Neuronal stem cell (in vitro differentiated cells): ENCODE measurements around the gene AKAP11.

ENCODE experiments used
- DNase-seq: peaks from one replicate; pipeline ENCODE4 v3.0.0-alpha.2; 2013; ENCODE audit warnings: low spot score
- H2AFZ ChIP-seq: one replicate; pipeline ENCODE4 v1.6.1; 2013; ENCODE audit warnings: mild to moderate bottlenecking, low read length, inconsistent platforms
- H2AK5ac ChIP-seq: 2 replicates; pipeline ENCODE4 v1.6.1; 2013; ENCODE audit warnings: low read depth, mild to moderate bottlenecking, inconsistent platforms, low read length, moderate library complexity, mixed read lengths
- H2BK120ac ChIP-seq: 2 replicates; pipeline ENCODE4 v1.6.1; 2013; ENCODE audit warnings: low read depth, mild to moderate bottlenecking, inconsistent platforms, low read length, moderate library complexity, mixed read lengths
- H2BK12ac ChIP-seq: one replicate; pipeline ENCODE4 v1.6.1; 2013; ENCODE audit warnings: low read length, inconsistent platforms
- H2BK15ac ChIP-seq: 2 replicates; pipeline ENCODE4 v1.6.1; 2013; ENCODE audit warnings: mild to moderate bottlenecking, low read length, inconsistent platforms, mixed read lengths
- H2BK5ac ChIP-seq: one replicate; pipeline ENCODE4 v1.6.1; 2013; ENCODE audit warnings: inconsistent platforms, mild to moderate bottlenecking, low read length, moderate library complexity
- H3K14ac ChIP-seq: one replicate; pipeline ENCODE4 v1.6.1; 2013; ENCODE audit warnings: low read length, inconsistent platforms
- H3K18ac ChIP-seq: 2 replicates; pipeline ENCODE4 v1.6.1; 2013; ENCODE audit warnings: low read length, inconsistent platforms
- H3K23ac ChIP-seq: 2 replicates; pipeline ENCODE4 v1.6.1; 2013; ENCODE audit warnings: low read depth, mild to moderate bottlenecking, mixed read lengths, low read length, inconsistent platforms; ENCODE audit not compliant: poor library complexity
- H3K27ac ChIP-seq: replicated peaks from 3 replicates; pipeline ENCODE4 v1.5.1; 2013; ENCODE audit warnings: low read length, inconsistent platforms
- H3K27me3 ChIP-seq, 3 experiments: 2 replicates each; pipeline ENCODE4 v1.6.1; 2013; ENCODE audit warnings: low read length in 3 of 3, mild to moderate bottlenecking in 2 of 3, inconsistent platforms in 1 of 3, low read depth in 1 of 3, mixed read lengths in 1 of 3, moderate library complexity in 1 of 3; ENCODE audit not compliant: control insufficient read depth in 3 of 3, insufficient read depth in 3 of 3
- H3K36me3 ChIP-seq, 2 donors: replicated peaks in 1 of 2; 2 replicates each; pipeline ENCODE4 v1.6.1; 2013; ENCODE audit warnings: low read length in 2 of 2; ENCODE audit not compliant: control insufficient read depth in 2 of 2, insufficient read depth in 2 of 2
- H3K4ac ChIP-seq: 2 replicates; pipeline ENCODE4 v1.6.1; 2013; ENCODE audit warnings: inconsistent platforms, mild to moderate bottlenecking, low read length, moderate library complexity
- H3K4me1 ChIP-seq, 2 donors: 1 replicate in 1 of 2; 2 replicates in 1 of 2; pipeline ENCODE4 v1.6.1; 2013; ENCODE audit warnings: low read length in 2 of 2, low read depth in 1 of 2; ENCODE audit not compliant: control insufficient read depth in 2 of 2, insufficient read depth in 1 of 2
- H3K4me2 ChIP-seq: one replicate; pipeline ENCODE4 v1.6.1; 2013; ENCODE audit warnings: mild to moderate bottlenecking, low read length, inconsistent platforms; ENCODE audit not compliant: insufficient read depth, poor library complexity, severe bottlenecking
- H3K4me3 ChIP-seq, 2 donors: 2 replicates each; pipeline ENCODE4 v1.5.1; 2013; ENCODE audit warnings: low read length in 2 of 2, mild to moderate bottlenecking in 2 of 2, inconsistent platforms in 1 of 2, moderate library complexity in 1 of 2
- H3K79me1 ChIP-seq: one replicate; pipeline ENCODE4 v1.6.1; 2013; ENCODE audit warnings: low read depth, mild to moderate bottlenecking, inconsistent platforms, low read length, moderate library complexity
- H3K9ac ChIP-seq: one replicate; pipeline ENCODE4 v1.6.1; 2013; ENCODE audit warnings: mild to moderate bottlenecking, low read depth, low read length, inconsistent platforms; ENCODE audit not compliant: poor library complexity
- H3K9me3 ChIP-seq, 2 donors: replicated peaks in 1 of 2; 2 replicates each; pipeline versions ENCODE3 to v1.6.1; 2013; ENCODE audit warnings: low read length in 2 of 2, mild to moderate bottlenecking in 2 of 2, inconsistent platforms in 1 of 2, low read depth in 1 of 2, mixed read lengths in 1 of 2, moderate library complexity in 1 of 2; ENCODE audit not compliant: control insufficient read depth in 2 of 2, insufficient read depth in 1 of 2
- H4K8ac ChIP-seq: one replicate; pipeline ENCODE4 v1.6.1; 2013; ENCODE audit warnings: low read depth, mild to moderate bottlenecking, inconsistent platforms, low read length, moderate library complexity
- H4K91ac ChIP-seq: one replicate; pipeline ENCODE4 v1.6.1; 2013; ENCODE audit warnings: low read length, low read depth, mild to moderate bottlenecking, inconsistent platforms; ENCODE audit not compliant: poor library complexity
- WGBS, 2 donors: extraction: QIAGEN DNeasy Blood & Tissue Kit; methylation state at CpG; one replicate each; pipeline ENCODE4 v1.1.7; 2013; ENCODE audit warnings: missing lambda C conversion rate in 2 of 2, mixed read lengths in 1 of 2; ENCODE audit not compliant: insufficient read length in 2 of 2, insufficient replicate concordance in 1 of 2; ENCODE audit errors: extremely low coverage in 2 of 2; 5-methylcytosine and 5-hydroxymethylcytosine counted together

The AKAP11 gene

DNA sequence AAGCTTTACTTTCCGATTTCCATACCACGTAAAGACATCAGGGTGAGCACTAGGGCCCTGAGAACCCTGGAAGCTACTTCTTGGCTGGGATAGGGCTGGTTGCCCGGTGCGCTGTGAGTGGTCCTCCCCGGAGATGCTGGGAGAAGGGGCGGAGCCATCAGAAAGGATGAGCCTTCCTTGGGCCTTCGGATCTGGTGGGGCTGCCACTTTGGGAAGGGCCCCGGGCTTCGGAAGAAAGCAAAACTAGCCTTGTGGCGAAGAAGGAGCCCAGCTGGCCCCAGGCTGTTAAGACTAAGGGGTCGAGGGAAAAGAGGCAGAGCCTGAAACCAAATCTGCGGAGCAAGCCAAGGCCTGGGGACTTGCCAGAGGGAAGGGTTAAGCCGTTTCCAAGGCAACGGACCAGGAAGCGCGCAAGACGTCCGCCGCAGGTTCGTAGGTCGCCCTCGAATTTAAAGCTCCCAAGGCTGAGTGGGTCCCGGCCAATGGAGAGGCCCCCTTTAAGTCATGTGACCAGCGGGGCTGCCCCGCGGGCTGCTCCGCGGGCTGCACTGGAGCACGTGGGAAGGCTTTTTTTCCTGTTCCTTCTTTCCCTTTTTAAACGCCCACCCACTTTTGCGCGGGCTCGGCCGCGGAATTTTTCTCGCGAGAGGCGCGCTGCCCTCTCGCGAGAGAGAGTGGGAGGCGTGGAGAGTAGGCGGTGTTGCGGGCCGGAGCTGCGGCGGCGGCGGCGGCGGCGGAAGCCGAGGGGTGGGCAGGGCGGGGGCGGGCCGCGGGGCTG is 426 bp upstream of the AKAP11 start:
- H3K14ac ChIP-seq: no peak overlapping the region
- no peak overlapping the region for H3K4ac ChIP-seq
- H3K23ac ChIP-seq: no peak overlapping the region
- H2AFZ ChIP-seq: peak overlapping the region; percentile 96
- peak overlapping the region; percentile 80 for H3K18ac ChIP-seq
- H3K27ac ChIP-seq: peak overlapping the region; percentile 89
- no peak overlapping the region for H4K8ac ChIP-seq
- no peaks in the 10 kb centered on the region for H3K79me1 ChIP-seq
- peak overlapping the region; percentile 15 for H2BK5ac ChIP-seq
- DNase-seq: peak; percentile 95
- H3K4me2 ChIP-seq: peak overlapping the region; percentile 52
- no peak overlapping the region for H3K9ac ChIP-seq
- WGBS, 2 donors: no CpG with 5 or more reads among the region's 57 CpGs
- H4K91ac ChIP-seq: no peak overlapping the region
- no peak overlapping the region for H2BK12ac ChIP-seq
- H3K4me1 ChIP-seq: peaks cover 5% of the 10 kb centered on the region in 2 donors
- H2BK120ac ChIP-seq: no peak overlapping the region
- H3K4me3 ChIP-seq: peak overlapping the region; percentile 62 to 80
- no peak overlapping the region for H2BK15ac ChIP-seq
- no peaks in the 10 kb centered on the region for H3K27me3 ChIP-seq
- peaks cover 4 to 7% of the 10 kb centered on the region in 2 donors for H3K9me3 ChIP-seq
- no peaks in the 10 kb centered on the region for H3K36me3 ChIP-seq
- no peak overlapping the region for H2AK5ac ChIP-seq

GRCh38 chr13:42272804-42273175 is 838 bp downstream of the AKAP11 start:
- no peaks in the 10 kb centered on the region for H3K79me1 ChIP-seq
- H4K91ac ChIP-seq: no peak overlapping the region
- H2BK12ac ChIP-seq: no peak overlapping the region
- H3K36me3 ChIP-seq: no peaks in the 10 kb centered on the region
- H3K9ac ChIP-seq: no peak overlapping the region
- WGBS, 2 donors: no CpG with 5 or more reads among the region's 4 CpGs
- peak overlapping the region; percentile 79 for H3K4me2 ChIP-seq
- no peak overlapping the region for H2AK5ac ChIP-seq
- H3K18ac ChIP-seq: no peak overlapping the region
- peaks cover 5% of the 10 kb centered on the region in 2 donors for H3K4me1 ChIP-seq
- no peak overlapping the region for H4K8ac ChIP-seq
- H2BK120ac ChIP-seq: no peak overlapping the region
- no peak overlapping the region for H3K4ac ChIP-seq
- H3K9me3 ChIP-seq: peaks cover 4 to 7% of the 10 kb centered on the region in 2 donors
- H3K4me3 ChIP-seq: peak overlapping the region; percentile 62 to 96
- H2BK5ac ChIP-seq: no peak overlapping the region
- H3K23ac ChIP-seq: no peak overlapping the region
- peak overlapping the region; percentile 96 for H2AFZ ChIP-seq
- H3K27me3 ChIP-seq: no peaks in the 10 kb centered on the region
- H2BK15ac ChIP-seq: no peak overlapping the region
- no peak overlapping the region for H3K27ac ChIP-seq
- no peak for DNase-seq
- no peak overlapping the region for H3K14ac ChIP-seq

- no peak overlapping the region for H3K4ac ChIP-seq
- peaks cover 0 to 15% of the 10 kb centered on the region in 2 donors for H3K9me3 ChIP-seq
- H2AK5ac ChIP-seq: no peak overlapping the region
- H3K4me1 ChIP-seq: peaks cover 5% of the 10 kb centered on the region in 2 donors
- no peak for DNase-seq
- no peaks in the 10 kb centered on the region for H3K79me1 ChIP-seq
- no CpG with 5 or more reads among the region's 10 CpGs for WGBS, 2 donors
- H2BK5ac ChIP-seq: no peak overlapping the region
- no peak overlapping the region for H4K91ac ChIP-seq
- no peak overlapping the region for H3K4me3 ChIP-seq
- no peak overlapping the region for H3K18ac ChIP-seq
- H2BK12ac ChIP-seq: no peak overlapping the region
- no peak overlapping the region for H4K8ac ChIP-seq
- no peak overlapping the region for H3K23ac ChIP-seq
- H3K27me3 ChIP-seq: no peaks in the 10 kb centered on the region
- no peak overlapping the region for H3K9ac ChIP-seq
- no peak overlapping the region for H2BK120ac ChIP-seq
- no peak overlapping the region for H2BK15ac ChIP-seq
- H3K14ac ChIP-seq: no peak overlapping the region
- H3K4me2 ChIP-seq: no peak overlapping the region
- H3K36me3 ChIP-seq: no peaks in the 10 kb centered on the region
- H3K27ac ChIP-seq: no peak overlapping the region
- H2AFZ ChIP-seq: no peak overlapping the region
These were observed 2.6 kb downstream of the AKAP11 start for GRCh38 chr13:42274386-42275097.

DNA sequence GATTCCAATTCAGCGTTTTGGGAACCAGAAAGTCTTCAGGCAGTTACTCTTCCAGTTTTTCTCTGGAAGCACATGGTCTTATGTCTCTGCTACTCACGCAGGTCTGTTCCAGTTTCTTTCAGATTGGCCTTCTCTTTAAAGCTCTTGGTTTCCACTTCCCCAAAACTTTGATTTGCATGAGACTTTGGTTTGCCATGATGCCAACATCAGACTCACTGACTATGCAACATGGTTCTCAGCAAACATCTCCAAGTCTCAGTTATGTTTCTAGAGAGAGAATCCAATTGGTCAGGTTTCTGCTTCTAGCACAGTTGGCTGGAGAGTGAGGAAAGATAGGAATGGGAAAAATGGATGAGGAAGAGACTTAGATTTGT is 3.1 kb downstream of the AKAP11 start:
- Histone ChIP-seq H3K4me1 (peaks cover 5% of the 10 kb centered on the region in 2 donors), H3K4ac (no peak overlapping the region), H3K23ac (no peak overlapping the region), H4K91ac (no peak overlapping the region), H3K27ac (no peak overlapping the region), H3K27me3 (no peaks in the 10 kb centered on the region), H3K4me3 (no peak overlapping the region), H3K79me1 (no peaks in the 10 kb centered on the region), H3K4me2 (no peak overlapping the region), H3K14ac (no peak overlapping the region), H2AFZ (no peak overlapping the region), H3K36me3 (no peaks in the 10 kb centered on the region), H2BK12ac (no peak overlapping the region), H2BK120ac (no peak overlapping the region), H4K8ac (no peak overlapping the region), H2AK5ac (no peak overlapping the region), H3K9ac (no peak overlapping the region), H3K9me3 (peaks cover 0 to 14% of the 10 kb centered on the region in 2 donors), H3K18ac (no peak overlapping the region), H2BK15ac (no peak overlapping the region), H2BK5ac (no peak overlapping the region)
- WGBS, 2 donors: no CpG with 5 or more reads among the region's 2 CpGs
- no peak for DNase-seq
